Ovary (tissue), 9 donors: Measurements from ENCODE around the gene EGFLAM. TPM values are rescaled to one million over a fixed set of nuclear protein-coding genes. Genes with fewer than 3 reads are reported as not detected.

Source experiments
- DNase-seq, 5 donors: peaks; one replicate each; pipeline ENCODE4 v3.0.0-alpha.2; 2019 to 2020
- H3K27ac ChIP-seq, 2 donors: fragments of 200-600 bp; one replicate each; pipeline versions ENCODE4 v1.5.1 to v1.8.0; 2019 to 2022
- H3K27me3 ChIP-seq: fragments of 200-600 bp; one replicate; pipeline ENCODE4 v1.8.0; 2022
- H3K36me3 ChIP-seq: fragments of 200-600 bp; sonication (generic); one replicate; pipeline ENCODE4 v1.5.1; 2019
- H3K4me1 ChIP-seq: one replicate; pipeline ENCODE4 v1.8.1; 2013; ENCODE audit warnings: mild to moderate bottlenecking, moderate library complexity; ENCODE audit not compliant: insufficient read depth
- H3K4me3 ChIP-seq: fragments of 200-600 bp; sonication (generic); one replicate; pipeline ENCODE4 v1.5.1; 2017
- H3K9me3 ChIP-seq, 2 donors: fragments of 200-600 bp in 1 of 2; sonication (generic) in 1 of 2; one replicate each; pipeline versions ENCODE4 v1.5.1 to v1.8.1; 2013 to 2019; ENCODE audit warnings: mild to moderate bottlenecking in 1 of 2, moderate library complexity in 1 of 2
- CTCF ChIP-seq, 3 donors: fragments of 450-650 bp in 2 of 3; fragments of 200-600 bp in 1 of 3; IDR thresholded peaks; one replicate each; pipeline versions ENCODE4 v1.5.1 to v1.8.0; 2016 to 2022; ENCODE audit warnings: antibody characterized with exemption in 3 of 3, mild to moderate bottlenecking in 1 of 3
- EP300 ChIP-seq: sonication (generic); formaldehyde crosslinking; IDR thresholded peaks from one replicate; pipeline ENCODE4 v1.6.1; 2017; ENCODE audit warnings: antibody characterized with exemption
- POLR2A ChIP-seq: fragments of 450-650 bp; IDR thresholded peaks from one replicate; pipeline ENCODE4 v1.6.1; 2017; ENCODE audit warnings: antibody characterized with exemption, mild to moderate bottlenecking, moderate library complexity
- WGBS, 3 donors: extraction: QIAGEN DNeasy Blood & Tissue Kit in 1 of 3; methylation state at CpG; one replicate each; pipeline versions ENCODE4 v1.1.5 to v1.1.7; 2013 to 2017; 5-methylcytosine and 5-hydroxymethylcytosine counted together
- intact Hi-C, 4 donors: fragments of 100-400 bp; cut with DNase I; formaldehyde crosslinking; loops; one replicate each; pipeline versions ENCODE4 v1.11.0 to v1.15.1; 2022 to 2023
- polyA plus RNA-seq, 2 donors: library from polyadenylated mRNA; stranded (reverse); fragments of 200-250 nt in 1 of 2; fragments of 350-450 nt in 1 of 2; fragmentation: Illumina TruSeq in 1 of 2; extraction: RNeasy Lipid Tissue Mini Kit (QIAGEN cat#74804) in 1 of 2; gene quantifications; one replicate each; pipeline ENCODE4 v1.2.3, GENCODE V29; 2013 to 2014
- total RNA-seq, 7 donors: library from RNA; depleted of rRNA in 2 of 7; stranded (reverse); fragments of >200 nt in 2 of 7; fragmentation: NEBNext Ultra II Directional in 3 of 7; extraction: Animal tissue kit (Norgen Biotek cat#: 25700) in 3 of 7; gene quantifications; one replicate each; pipeline versions ENCODE4 v1.1.0 to v1.2.4, GENCODE V29; 2016 to 2023
- donor health status: DM: no; HTN: no; CAD: no; lungs with moderate emphysema.
- donor health status: DM: no; HTN: no; CAD: no.
- donor health status: Bipolar disorder and iron deficiency.
- donor health status: DM: yes; HTN: yes; CAD: no.
- donor health status: DM: no; HTN: no; CAD: no.
- donor health status: DM: yes; HTN: yes; CAD: no.

EGFLAM gene
- total and polyA plus RNA-seq, 9 donors = 6.1 to 37.8 (median 17.1) TPM

GRCh38 chr5:38259062-38259808, 876 bp downstream of the EGFLAM start:
- Histone ChIP-seq H3K27me3 (no peaks in the 10 kb centered on the region), H3K4me3 (peak overlapping the region; percentile 55), H3K27ac (peak overlapping the region; percentile 47 to 68), H3K36me3 (no peaks in the 10 kb centered on the region), H3K4me1 (no peaks in the 10 kb centered on the region), H3K9me3 (no peaks in the 10 kb centered on the region)
- DNase-seq = peak in 1 of 5 donors; percentile 35
- WGBS, 3 donors = 10 to 12% (median 11%) methylated on average over 13 of the region's 13 CpGs
- no peak for TF ChIP-seq POLR2A
- TF ChIP-seq EP300 = no peak
- peak in 1 of 3 donors; percentile 0 for TF ChIP-seq CTCF (IDR thresholded peaks at IDR 0.05)
- intact Hi-C loops = loop anchor here in 1 of 4 donors (10.0 kb wide), 1 partner anchor 116 kb away; no protein-coding TSS in a partner anchor

GRCh38 chr5:38259809-38260160, 1.4 kb downstream of the EGFLAM start:
- Histone ChIP-seq H3K4me1 (no peaks in the 10 kb centered on the region), H3K27me3 (no peaks in the 10 kb centered on the region), H3K4me3 (no peak overlapping the region), H3K27ac (no peak overlapping the region), H3K9me3 (no peaks in the 10 kb centered on the region), H3K36me3 (no peaks in the 10 kb centered on the region)
- no peak for TF ChIP-seq POLR2A
- no peak for TF ChIP-seq CTCF (IDR thresholded peaks at IDR 0.05)
- no peak for TF ChIP-seq EP300
- 28 to 42% (median 35%) methylated on average over 6 of the region's 6 CpGs for WGBS, 3 donors
- no peak for DNase-seq
- intact Hi-C loops = loop anchor here in 1 of 4 donors (10.0 kb wide), 1 partner anchor 115 kb away; no protein-coding TSS in a partner anchor

GRCh38 chr5:38263983-38264382, 5.6 kb downstream of the EGFLAM start:
- H3K4me3 ChIP-seq = no peak overlapping the region
- intact Hi-C loops = no loop called here
- no peak for TF ChIP-seq CTCF (IDR thresholded peaks at IDR 0.05)
- no peak for TF ChIP-seq EP300
- no peak for TF ChIP-seq POLR2A
- no peak for DNase-seq
- no peak overlapping the region for H3K27ac ChIP-seq
- H3K9me3 ChIP-seq = no peaks in the 10 kb centered on the region
- H3K27me3 ChIP-seq = no peaks in the 10 kb centered on the region
- H3K36me3 ChIP-seq = no peaks in the 10 kb centered on the region
- WGBS, 3 donors = 56 to 65% (median 59%) methylated on average over 6 of the region's 6 CpGs
- H3K4me1 ChIP-seq = peaks cover 4% of the 10 kb centered on the region

GRCh38 chr5:38265546-38266179, 7.3 kb downstream of the EGFLAM start:
- 48 to 49% (median 48%) methylated on average over 13 of the region's 13 CpGs for WGBS, 3 donors
- Histone ChIP-seq H3K27ac (no peak overlapping the region), H3K36me3 (no peaks in the 10 kb centered on the region), H3K4me3 (no peak overlapping the region), H3K4me1 (peaks cover 4% of the 10 kb centered on the region), H3K9me3 (no peaks in the 10 kb centered on the region), H3K27me3 (no peaks in the 10 kb centered on the region)
- peak; percentile 59 to 77 (median 71) for DNase-seq
- TF ChIP-seq EP300 (no peak), CTCF (IDR thresholded peaks at IDR 0.05) (peak; percentile 56 to 70 (median 64))
- intact Hi-C loops = no loop called here
